ENCODE data around the gene TCF12. TPM values are rescaled to one million over a fixed set of nuclear protein-coding genes. Genes with fewer than 3 reads are reported as not detected.
"Not testable (repeated sequence)": the region's sequence is repeated elsewhere in the genome, so short reads cannot be mapped to it uniquely, and the experiment has no call there.

The TCF12 gene
- polyA plus RNA-seq, 2 donors = 6.8 to 9.5 TPM

DNA sequence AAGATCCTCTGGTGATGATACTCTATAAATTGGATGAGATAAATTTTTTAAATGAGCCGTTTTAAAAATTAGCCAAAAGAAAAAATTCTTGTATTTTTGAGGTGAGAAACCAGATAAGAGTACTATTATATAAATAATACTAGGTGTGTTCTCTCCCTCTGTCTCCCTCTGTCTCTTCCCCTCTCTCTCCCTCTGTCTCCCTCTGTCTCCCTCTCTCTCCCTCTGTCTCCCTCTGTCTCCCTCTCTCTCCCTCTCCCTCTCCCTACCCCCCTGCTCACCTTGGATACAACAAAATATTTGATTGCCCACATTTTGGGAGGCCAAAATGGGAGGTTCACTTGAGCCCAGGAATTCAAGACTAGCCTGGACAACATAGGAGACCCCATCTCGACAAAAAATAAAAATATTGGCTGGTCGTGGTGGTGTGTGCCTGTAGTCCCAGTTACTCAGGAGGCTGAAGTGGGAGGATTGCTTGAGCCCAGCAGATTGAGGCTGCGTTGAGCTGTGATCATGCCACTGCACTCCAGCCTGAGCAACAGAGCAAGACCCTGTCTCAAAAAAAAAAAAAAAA, 168.5 kb downstream of the TCF12 start:
- no peaks in the 10 kb centered on the region for H3K27me3 ChIP-seq (ENCODE audit: control insufficient read depth in 1 of 2, insufficient read depth in 2 of 2, low read length in 2 of 2)
- no peak overlapping the region for H3K4me3 ChIP-seq (ENCODE audit: low read depth in 1 of 2, low read length in 2 of 2)
- no peaks in the 10 kb centered on the region for H3K4me1 ChIP-seq (ENCODE audit: control insufficient read depth in 2 of 2, insufficient read depth in 2 of 2, low read length in 1 of 2)
- no peaks in the 10 kb centered on the region for H3K36me3 ChIP-seq (ENCODE audit: control insufficient read depth in 2 of 2, insufficient read depth in 2 of 2, low read length in 1 of 2)
- no peak overlapping the region for H3K27ac ChIP-seq (ENCODE audit: low read depth in 2 of 2, low read length in 1 of 2)
- H3K9me3 ChIP-seq (ENCODE audit: control insufficient read depth in 2 of 2, insufficient read depth in 1 of 2, low read depth in 1 of 2, low read length in 1 of 2) = no peaks in the 10 kb centered on the region
- 98 to 99% methylated on average over 4 of the region's 4 CpGs for WGBS, 2 donors

DNA sequence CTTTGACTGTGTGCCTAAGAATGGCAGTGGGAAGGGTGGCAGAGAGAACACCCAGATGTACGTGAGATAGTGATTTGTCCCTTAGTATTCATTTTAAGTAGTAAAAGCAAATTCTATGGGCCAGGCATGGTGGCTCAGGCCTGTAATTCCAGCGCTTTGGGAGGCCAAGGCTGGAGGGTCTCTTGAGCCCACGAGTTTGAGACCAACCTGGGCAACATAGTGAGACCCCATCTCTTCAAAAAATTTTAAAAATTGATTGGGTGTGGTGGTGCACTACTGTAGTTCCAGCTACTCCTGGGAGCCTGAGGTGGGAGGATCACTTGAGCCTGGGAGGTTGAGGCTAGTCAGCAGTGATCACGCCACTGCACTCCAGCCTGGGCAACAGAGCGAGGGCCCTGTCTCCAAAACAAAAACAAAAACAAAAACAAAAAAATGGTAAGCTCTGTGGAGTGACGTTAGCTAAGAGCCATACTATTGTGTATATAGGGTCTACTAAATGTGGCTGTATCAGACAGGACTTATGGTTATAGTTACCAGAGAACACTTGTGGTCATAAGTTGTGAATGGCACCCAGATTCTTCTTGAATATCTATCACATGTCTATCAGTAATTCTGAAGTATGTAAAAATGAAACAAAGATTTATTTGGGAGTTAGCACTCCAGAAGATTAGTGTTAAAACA, 171.5 kb downstream of the TCF12 start:
- H3K27ac ChIP-seq (ENCODE audit: low read depth in 2 of 2, low read length in 1 of 2) = no peak overlapping the region
- WGBS, 2 donors = 95 to 97% methylated on average over 6 of the region's 6 CpGs

GRCh38 chr15:57090496-57090859, 172.0 kb downstream of the TCF12 start:
- Histone ChIP-seq H3K27me3 (ENCODE audit: control insufficient read depth in 1 of 2, insufficient read depth in 2 of 2, low read length in 2 of 2) (no peaks in the 10 kb centered on the region), H3K27ac (ENCODE audit: low read depth in 2 of 2, low read length in 1 of 2) (no peak overlapping the region), H3K4me1 (ENCODE audit: control insufficient read depth in 2 of 2, insufficient read depth in 2 of 2, low read length in 1 of 2) (no peaks in the 10 kb centered on the region), H3K9me3 (ENCODE audit: control insufficient read depth in 2 of 2, insufficient read depth in 1 of 2, low read depth in 1 of 2, low read length in 1 of 2) (no peaks in the 10 kb centered on the region), H3K4me3 (ENCODE audit: low read depth in 1 of 2, low read length in 2 of 2) (no peak overlapping the region), H3K36me3 (ENCODE audit: control insufficient read depth in 2 of 2, insufficient read depth in 2 of 2, low read length in 1 of 2) (no peaks in the 10 kb centered on the region)
- 81 to 83% methylated on average over 4 of the region's 4 CpGs for WGBS, 2 donors

More for the DNA sequence above, 171.5 kb downstream of the TCF12 start:
- Histone ChIP-seq H3K36me3 (ENCODE audit: control insufficient read depth in 2 of 2, insufficient read depth in 2 of 2, low read length in 1 of 2) (no peaks in the 10 kb centered on the region), H3K27me3 (ENCODE audit: control insufficient read depth in 1 of 2, insufficient read depth in 2 of 2, low read length in 2 of 2) (no peaks in the 10 kb centered on the region), H3K4me1 (ENCODE audit: control insufficient read depth in 2 of 2, insufficient read depth in 2 of 2, low read length in 1 of 2) (no peaks in the 10 kb centered on the region), H3K9me3 (ENCODE audit: control insufficient read depth in 2 of 2, insufficient read depth in 1 of 2, low read depth in 1 of 2, low read length in 1 of 2) (no peaks in the 10 kb centered on the region), H3K4me3 (ENCODE audit: low read depth in 1 of 2, low read length in 2 of 2) (no peak overlapping the region)

DNA sequence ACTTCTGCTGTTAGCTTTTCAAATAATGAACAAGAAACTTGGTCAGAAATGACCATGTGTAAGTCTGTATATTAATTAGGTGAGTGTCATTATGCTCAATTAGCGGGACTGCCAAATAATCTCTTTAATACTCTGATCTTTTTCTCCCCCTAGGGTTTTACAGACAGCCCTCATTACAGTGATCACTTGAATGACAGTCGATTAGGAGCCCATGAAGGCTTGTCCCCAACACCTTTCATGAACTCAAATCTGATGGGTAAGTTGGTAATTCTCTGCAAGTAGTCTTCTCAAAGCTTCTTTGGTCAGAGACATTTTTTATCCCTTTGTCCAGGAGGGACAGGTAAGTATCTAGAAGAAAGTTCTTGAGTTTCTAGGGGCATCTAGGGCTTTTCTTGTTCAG, 173.2 kb downstream of the TCF12 start:
- WGBS, 2 donors = 92 to 95% methylated on average over 2 of the region's 2 CpGs

DNA sequence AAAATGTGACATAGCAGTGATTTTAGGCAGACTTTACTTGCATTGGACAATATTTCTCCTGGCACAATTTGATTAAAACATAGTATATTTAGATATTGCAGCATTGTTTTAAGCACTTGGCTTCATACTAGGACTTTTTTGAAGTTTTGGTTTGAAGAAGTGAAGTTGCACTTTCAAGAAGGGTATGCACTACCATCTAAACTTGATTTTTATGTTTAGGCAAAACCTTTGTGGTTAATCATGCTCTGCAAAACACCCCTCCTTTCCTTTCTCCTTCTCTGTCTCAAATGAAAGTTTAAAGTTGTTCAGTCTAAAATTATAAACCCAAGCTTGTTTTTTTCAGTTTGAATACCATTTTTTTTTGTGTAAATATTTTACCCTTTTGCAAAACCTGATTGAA, 173.8 kb downstream of the TCF12 start:
- no peaks in the 10 kb centered on the region for H3K4me1 ChIP-seq (ENCODE audit: control insufficient read depth in 2 of 2, insufficient read depth in 2 of 2, low read length in 1 of 2)
- H3K36me3 ChIP-seq (ENCODE audit: control insufficient read depth in 2 of 2, insufficient read depth in 2 of 2, low read length in 1 of 2) = no peaks in the 10 kb centered on the region
- H3K4me3 ChIP-seq (ENCODE audit: low read depth in 1 of 2, low read length in 2 of 2) = no peak overlapping the region
- no peaks in the 10 kb centered on the region for H3K9me3 ChIP-seq (ENCODE audit: control insufficient read depth in 2 of 2, insufficient read depth in 1 of 2, low read depth in 1 of 2, low read length in 1 of 2)
- H3K27ac ChIP-seq (ENCODE audit: low read depth in 2 of 2, low read length in 1 of 2) = no peak overlapping the region
- no peaks in the 10 kb centered on the region for H3K27me3 ChIP-seq (ENCODE audit: control insufficient read depth in 1 of 2, insufficient read depth in 2 of 2, low read length in 2 of 2)

More for the DNA sequence above, 173.2 kb downstream of the TCF12 start:
- Histone ChIP-seq H3K4me1 (ENCODE audit: control insufficient read depth in 2 of 2, insufficient read depth in 2 of 2, low read length in 1 of 2) (no peaks in the 10 kb centered on the region), H3K36me3 (ENCODE audit: control insufficient read depth in 2 of 2, insufficient read depth in 2 of 2, low read length in 1 of 2) (no peaks in the 10 kb centered on the region), H3K27me3 (ENCODE audit: control insufficient read depth in 1 of 2, insufficient read depth in 2 of 2, low read length in 2 of 2) (no peaks in the 10 kb centered on the region), H3K27ac (ENCODE audit: low read depth in 2 of 2, low read length in 1 of 2) (no peak overlapping the region), H3K9me3 (ENCODE audit: control insufficient read depth in 2 of 2, insufficient read depth in 1 of 2, low read depth in 1 of 2, low read length in 1 of 2) (no peaks in the 10 kb centered on the region), H3K4me3 (ENCODE audit: low read depth in 1 of 2, low read length in 2 of 2) (no peak overlapping the region)

DNA sequence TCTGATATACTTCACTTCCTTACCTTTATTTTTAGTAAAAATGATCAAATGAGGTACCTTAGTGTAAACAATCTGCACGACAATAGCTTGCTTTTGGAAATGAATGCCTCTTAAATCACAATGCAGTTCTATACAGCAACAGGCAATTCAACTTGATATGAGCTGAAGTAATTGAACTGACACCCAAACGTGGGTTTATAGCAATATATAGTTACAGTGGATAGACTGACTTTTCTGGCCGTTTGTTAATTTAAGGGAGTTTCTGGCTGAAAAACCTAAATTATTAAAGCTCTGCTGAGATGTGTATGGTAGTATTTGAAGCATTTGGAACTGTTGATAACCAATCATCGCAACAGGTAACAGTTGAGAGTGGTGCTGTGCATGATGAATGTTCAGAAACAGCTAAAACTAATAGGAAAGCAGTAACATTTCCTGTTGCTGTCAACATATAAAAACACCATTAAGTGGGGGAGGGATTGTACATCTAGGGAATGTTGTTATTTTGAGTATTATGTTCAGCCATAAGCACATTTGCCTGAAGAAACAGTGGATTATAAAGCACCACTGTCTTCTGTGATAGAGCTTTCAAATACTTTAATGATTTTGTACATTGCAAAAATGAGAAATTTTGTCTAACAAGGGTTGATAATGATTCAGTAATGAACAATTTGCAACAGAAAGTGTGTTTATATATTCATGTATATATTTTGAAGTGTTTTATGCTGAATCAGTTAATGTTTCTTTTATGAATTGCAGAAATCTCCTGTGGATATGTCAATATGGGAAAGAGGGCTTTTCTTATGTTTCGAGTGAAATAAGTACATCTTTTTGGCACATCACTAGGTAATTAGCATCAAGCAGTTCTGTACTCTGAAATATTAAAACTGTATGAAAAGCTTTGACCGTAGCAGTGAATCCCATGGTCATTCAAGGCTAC, 176.1 kb downstream of the TCF12 start:
- H3K9me3 ChIP-seq (ENCODE audit: control insufficient read depth in 2 of 2, insufficient read depth in 1 of 2, low read depth in 1 of 2, low read length in 1 of 2) = no peaks in the 10 kb centered on the region
- H3K4me1 ChIP-seq (ENCODE audit: control insufficient read depth in 2 of 2, insufficient read depth in 2 of 2, low read length in 1 of 2) = no peaks in the 10 kb centered on the region
- H3K36me3 ChIP-seq (ENCODE audit: control insufficient read depth in 2 of 2, insufficient read depth in 2 of 2, low read length in 1 of 2) = no peaks in the 10 kb centered on the region
- H3K4me3 ChIP-seq (ENCODE audit: low read depth in 1 of 2, low read length in 2 of 2) = no peak overlapping the region
- 83 to 88% methylated on average over 6 of the region's 6 CpGs for WGBS, 2 donors
- no peak overlapping the region for H3K27ac ChIP-seq (ENCODE audit: low read depth in 2 of 2, low read length in 1 of 2)
- no peaks in the 10 kb centered on the region for H3K27me3 ChIP-seq (ENCODE audit: control insufficient read depth in 1 of 2, insufficient read depth in 2 of 2, low read length in 2 of 2)

- H3K27me3 ChIP-seq (ENCODE audit: control insufficient read depth in 1 of 2, insufficient read depth in 2 of 2, low read length in 2 of 2) = no peaks in the 10 kb centered on the region
- H3K4me3 ChIP-seq (ENCODE audit: low read depth in 1 of 2, low read length in 2 of 2) = no peak overlapping the region
- WGBS, 2 donors = 77 to 80% methylated on average over 4 of the region's 4 CpGs
- H3K4me1 ChIP-seq (ENCODE audit: control insufficient read depth in 2 of 2, insufficient read depth in 2 of 2, low read length in 1 of 2) = no peaks in the 10 kb centered on the region
- no peak overlapping the region for H3K27ac ChIP-seq (ENCODE audit: low read depth in 2 of 2, low read length in 1 of 2)
- no peaks in the 10 kb centered on the region for H3K9me3 ChIP-seq (ENCODE audit: control insufficient read depth in 2 of 2, insufficient read depth in 1 of 2, low read depth in 1 of 2, low read length in 1 of 2)
- H3K36me3 ChIP-seq (ENCODE audit: control insufficient read depth in 2 of 2, insufficient read depth in 2 of 2, low read length in 1 of 2) = no peaks in the 10 kb centered on the region
These were observed 177.5 kb downstream of the TCF12 start for GRCh38 chr15:57095896-57096295.

DNA sequence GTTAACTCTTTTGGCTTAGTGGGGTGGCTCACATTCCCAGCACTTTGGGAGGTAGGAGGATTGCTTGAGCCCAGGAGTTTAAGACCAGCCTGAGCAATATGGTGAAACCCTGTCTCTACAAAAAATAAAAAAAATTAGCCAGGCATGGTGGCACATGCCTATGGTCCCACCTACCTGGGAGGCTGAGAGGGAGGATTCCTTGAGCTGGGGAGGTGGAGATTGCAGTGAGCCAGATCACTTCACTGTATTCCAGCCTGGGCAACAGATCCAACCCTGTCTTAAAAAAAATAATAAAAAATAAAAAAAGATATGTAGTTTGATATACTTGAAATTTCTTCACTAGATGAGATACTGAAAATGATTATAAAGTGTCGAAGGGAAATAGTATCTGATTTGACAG, 178.8 kb downstream of the TCF12 start:
- 95 to 98% methylated on average over 1 of the region's 1 CpG for WGBS, 2 donors
- H3K27me3 ChIP-seq (ENCODE audit: control insufficient read depth in 1 of 2, insufficient read depth in 2 of 2, low read length in 2 of 2) = no peaks in the 10 kb centered on the region
- H3K4me1 ChIP-seq (ENCODE audit: control insufficient read depth in 2 of 2, insufficient read depth in 2 of 2, low read length in 1 of 2) = no peaks in the 10 kb centered on the region
- H3K9me3 ChIP-seq (ENCODE audit: control insufficient read depth in 2 of 2, insufficient read depth in 1 of 2, low read depth in 1 of 2, low read length in 1 of 2) = no peaks in the 10 kb centered on the region
- no peak overlapping the region for H3K4me3 ChIP-seq (ENCODE audit: low read depth in 1 of 2, low read length in 2 of 2)
- H3K36me3 ChIP-seq (ENCODE audit: control insufficient read depth in 2 of 2, insufficient read depth in 2 of 2, low read length in 1 of 2) = no peaks in the 10 kb centered on the region
- no peak overlapping the region for H3K27ac ChIP-seq (ENCODE audit: low read depth in 2 of 2, low read length in 1 of 2)

- H3K9me3 ChIP-seq (ENCODE audit: control insufficient read depth in 2 of 2, insufficient read depth in 1 of 2, low read depth in 1 of 2, low read length in 1 of 2); H3K27ac ChIP-seq (ENCODE audit: low read depth in 2 of 2, low read length in 1 of 2); H3K36me3 ChIP-seq (ENCODE audit: control insufficient read depth in 2 of 2, insufficient read depth in 2 of 2, low read length in 1 of 2); H3K4me1 ChIP-seq (ENCODE audit: control insufficient read depth in 2 of 2, insufficient read depth in 2 of 2, low read length in 1 of 2); H3K27me3 ChIP-seq (ENCODE audit: control insufficient read depth in 1 of 2, insufficient read depth in 2 of 2, low read length in 2 of 2); H3K4me3 ChIP-seq (ENCODE audit: low read depth in 1 of 2, low read length in 2 of 2): not testable (repeated sequence)
- WGBS, 2 donors = 84 to 85% methylated on average over 4 of the region's 4 CpGs
These were observed 179.6 kb downstream of the TCF12 start for GRCh38 chr15:57097919-57098543.
